Measurements from ENCODE around the gene NDUFC2. TPM values are rescaled to one million over a fixed set of nuclear protein-coding genes. Genes with fewer than 3 reads are reported as not detected.

The NDUFC2 gene
- 89.7 and 123 TPM in 2 replicates for total RNA-seq

DNA sequence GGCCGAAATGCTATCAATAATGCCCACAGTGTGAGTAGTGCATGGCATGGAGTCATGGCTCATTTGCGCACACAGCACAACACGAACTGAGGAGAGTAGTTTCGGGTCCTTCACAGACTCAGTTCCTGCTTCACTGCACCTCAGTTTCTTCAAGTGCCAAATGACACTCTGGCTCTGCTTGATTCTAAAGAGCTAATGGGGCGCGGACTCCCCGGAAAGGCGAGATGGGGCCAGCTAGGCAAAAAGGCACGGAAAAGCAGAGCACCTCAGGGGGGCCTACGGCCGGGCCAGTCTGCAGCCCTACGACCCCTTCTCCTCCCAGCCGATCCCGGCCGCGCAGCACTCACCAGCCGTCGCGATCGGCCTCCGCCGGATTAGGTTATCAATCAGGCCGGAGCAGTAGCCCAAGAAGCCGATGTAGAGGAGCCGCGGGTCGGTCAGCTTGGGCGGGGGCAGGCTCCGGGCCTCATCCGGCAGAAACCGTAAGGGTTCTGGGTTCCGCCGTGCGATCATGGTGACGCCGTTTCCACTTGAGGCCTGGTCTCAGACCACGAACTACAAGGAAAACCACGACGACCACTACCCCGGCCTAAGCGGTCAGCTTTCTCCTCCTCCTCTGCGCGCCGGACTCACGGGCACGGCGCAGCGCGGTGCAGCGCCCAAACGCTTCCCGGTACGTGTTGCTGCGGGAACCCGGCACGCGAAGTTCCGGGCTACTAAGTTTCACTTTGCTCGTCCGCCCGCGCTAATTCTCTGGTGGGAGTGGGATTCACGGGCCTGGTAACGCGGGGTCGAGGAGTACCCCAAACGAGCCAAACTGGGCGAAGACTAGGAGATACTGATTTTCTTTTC, at the start of gene NDUFC2:
Gene NDUFC2 (minus strand): TSS at position 631 of the 852 bp plus-strand sequence. CDS start 118 bp downstream, at position 513.

DNA sequence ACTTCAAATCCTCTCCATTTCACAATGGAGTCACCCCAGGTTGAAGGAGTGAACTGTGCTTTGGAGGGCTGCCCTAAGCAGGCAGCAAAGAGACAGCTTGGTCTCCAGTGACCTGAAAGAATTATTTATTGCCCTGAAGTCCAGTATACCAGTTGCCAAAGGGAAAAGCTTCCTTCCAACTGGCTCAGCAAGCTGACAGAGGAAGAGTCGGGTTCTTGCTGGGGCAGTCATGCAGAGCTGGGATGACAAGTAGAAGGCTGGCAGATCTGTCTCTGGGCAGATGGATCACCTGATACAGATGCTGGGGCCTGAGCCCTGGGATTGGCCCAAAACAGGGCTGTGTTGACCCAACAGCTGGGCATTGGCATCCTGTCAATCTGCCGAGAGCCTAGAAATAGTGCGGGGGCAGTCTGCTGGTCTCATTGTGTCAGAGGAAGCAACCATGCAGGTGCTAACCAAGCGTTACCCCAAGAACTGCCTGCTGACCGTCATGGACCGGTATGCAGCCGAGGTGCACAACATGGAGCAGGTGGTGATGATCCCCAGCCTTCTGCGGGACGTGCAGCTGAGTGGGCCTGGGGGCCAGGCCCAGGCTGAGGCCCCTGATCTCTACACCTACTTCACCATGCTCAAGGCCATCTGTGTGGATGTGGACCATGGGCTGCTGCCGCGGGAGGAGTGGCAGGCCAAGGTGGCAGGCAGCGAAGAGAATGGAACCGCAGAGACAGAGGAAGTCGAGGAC, 16.1 kb downstream of the NDUFC2 start, which contains the start of gene THRSP:
Gene THRSP (plus strand): TSS at position 422 of the 742 bp plus-strand sequence. CDS start 21 bp downstream, at position 443.

DNA sequence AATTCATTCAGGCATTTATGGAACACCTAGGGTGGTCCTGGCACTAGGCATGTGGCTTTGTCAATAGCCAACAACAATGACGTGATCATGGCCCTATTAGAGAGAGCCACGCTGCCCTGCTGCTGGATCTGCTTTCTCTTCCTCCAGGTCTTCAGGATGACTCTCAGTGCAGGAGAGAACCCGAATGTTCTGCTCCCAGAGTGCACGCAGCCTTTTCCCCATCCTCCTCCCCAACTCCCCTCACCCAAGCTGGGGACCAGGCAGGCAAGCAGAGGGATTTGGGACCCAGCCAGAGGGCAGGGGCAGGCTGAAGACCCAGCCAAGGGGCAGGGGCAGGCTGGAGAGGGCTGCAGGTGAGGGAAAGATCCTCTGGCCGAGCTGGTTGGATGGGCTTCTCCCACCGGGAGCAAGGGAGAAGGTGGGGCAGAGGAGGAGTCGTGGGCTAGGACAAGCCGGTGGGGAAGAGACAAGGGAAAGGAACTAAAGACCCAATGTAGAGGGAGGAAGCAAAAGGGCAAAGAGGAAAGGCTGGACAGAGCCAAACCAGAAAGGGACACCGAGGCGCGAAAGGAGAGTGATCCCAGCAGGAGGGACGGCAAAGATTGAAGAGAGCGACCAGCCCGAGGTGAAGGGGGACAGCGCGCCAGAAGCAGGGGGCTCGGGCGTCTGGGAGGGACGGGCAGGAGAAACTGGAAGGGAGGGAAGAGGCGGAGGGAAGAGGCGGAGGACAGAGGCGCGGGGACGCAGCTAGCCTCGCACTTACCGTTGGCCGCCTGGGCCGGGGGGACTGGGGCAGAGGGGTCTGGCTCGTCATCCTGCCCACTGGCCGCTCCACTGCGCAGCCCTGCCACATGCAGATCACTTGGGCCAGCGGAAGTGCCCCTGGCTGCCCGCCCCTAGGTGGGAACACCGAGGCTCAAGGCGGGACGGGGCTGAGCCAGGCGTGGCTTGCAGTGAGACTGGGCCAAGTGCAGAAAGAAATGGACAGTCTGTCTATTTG, 57.0 kb downstream of the NDUFC2 start, which contains the start of gene KCTD14:
Gene KCTD14 (minus strand): TSS at position 880 of the 1,000 bp plus-strand sequence. CDS start 27 bp downstream, at position 853.

Other genes with a start within 250 kb of the NDUFC2 start
- gene INTS4, start 85.2 kb downstream of the NDUFC2 start, total RNA-seq: 10.7 and 23.1 TPM in 2 replicates
- 2.3 and 2.5 TPM in 2 replicates for gene KCTD14, start 56.6 kb downstream of the NDUFC2 start, total RNA-seq
- gene THRSP, start 16.0 kb downstream of the NDUFC2 start, total RNA-seq: not detected in 2 replicates
- gene ALG8, start 59.8 kb upstream of the NDUFC2 start, total RNA-seq: 31.1 and 32.9 TPM in 2 replicates
- gene KCTD21, start 108.8 kb upstream of the NDUFC2 start, total RNA-seq: 12.3 and 25.1 TPM in 2 replicates
- 5.2 and 6.2 TPM in 2 replicates for gene USP35, start 109.1 kb upstream of the NDUFC2 start, total RNA-seq